K562 (cell line): ENCODE measurements around the gene C1QTNF6.

Experiments used
- BHLHE40 ChIP-seq: IDR thresholded peaks from 2 replicates; pipeline ENCODE4 v1.6.1; 2011; ENCODE audit warnings: low read length, improper control_type of control experiment
- HDAC8 ChIP-seq: fragments of 450-650 bp; IDR thresholded peaks from 2 replicates; pipeline ENCODE4 v1.6.1; 2016; ENCODE audit warnings: mild to moderate bottlenecking, missing genetic modification characterization, moderate library complexity, missing compliant biosample characterization
- SP2 ChIP-seq: IDR thresholded peaks from 2 replicates; pipeline ENCODE4 v1.6.1; 2011; ENCODE audit warnings: mild to moderate bottlenecking, low read depth, low read length, moderate library complexity; ENCODE audit not compliant: poor library complexity, severe bottlenecking; ENCODE audit errors: extremely low read depth
- STAT5B ChIP-seq: fragments of 250-450 bp; sonication (Bioruptor Pico); IDR thresholded peaks from 2 replicates; pipeline ENCODE4 v1.8.0; 2021; ENCODE audit warnings: mild to moderate bottlenecking, inconsistent platforms
- ZNF23 ChIP-seq: fragments of 250-450 bp; sonication (Bioruptor Pico); IDR thresholded peaks from 2 replicates; pipeline ENCODE4 v1.4.0; 2020; ENCODE audit warnings: mild to moderate bottlenecking
- TF ChIP-seq, protein P1 (sequence below), 3 experiments: IDR thresholded peaks in 2 of 3; conservative IDR thresholded peaks in 1 of 3; 2 replicates each; pipeline ENCODE4 v1.5.1; 2011 to 2012; ENCODE audit warnings: low read length in 3 of 3, mild to moderate bottlenecking in 3 of 3, control low read depth in 2 of 3, improper control_type of control experiment in 1 of 3, inconsistent platforms in 1 of 3, low read depth in 1 of 3, mixed read lengths in 1 of 3, moderate library complexity in 1 of 3; ENCODE audit not compliant: insufficient read depth in 2 of 3
- TF ChIP-seq, protein P2 (sequence below): sonication (generic); formaldehyde crosslinking; IDR thresholded peaks from 2 replicates; pipeline ENCODE4 v1.8.0; 2023; ENCODE audit warnings: mild to moderate bottlenecking, missing genetic modification reagents

DNA sequence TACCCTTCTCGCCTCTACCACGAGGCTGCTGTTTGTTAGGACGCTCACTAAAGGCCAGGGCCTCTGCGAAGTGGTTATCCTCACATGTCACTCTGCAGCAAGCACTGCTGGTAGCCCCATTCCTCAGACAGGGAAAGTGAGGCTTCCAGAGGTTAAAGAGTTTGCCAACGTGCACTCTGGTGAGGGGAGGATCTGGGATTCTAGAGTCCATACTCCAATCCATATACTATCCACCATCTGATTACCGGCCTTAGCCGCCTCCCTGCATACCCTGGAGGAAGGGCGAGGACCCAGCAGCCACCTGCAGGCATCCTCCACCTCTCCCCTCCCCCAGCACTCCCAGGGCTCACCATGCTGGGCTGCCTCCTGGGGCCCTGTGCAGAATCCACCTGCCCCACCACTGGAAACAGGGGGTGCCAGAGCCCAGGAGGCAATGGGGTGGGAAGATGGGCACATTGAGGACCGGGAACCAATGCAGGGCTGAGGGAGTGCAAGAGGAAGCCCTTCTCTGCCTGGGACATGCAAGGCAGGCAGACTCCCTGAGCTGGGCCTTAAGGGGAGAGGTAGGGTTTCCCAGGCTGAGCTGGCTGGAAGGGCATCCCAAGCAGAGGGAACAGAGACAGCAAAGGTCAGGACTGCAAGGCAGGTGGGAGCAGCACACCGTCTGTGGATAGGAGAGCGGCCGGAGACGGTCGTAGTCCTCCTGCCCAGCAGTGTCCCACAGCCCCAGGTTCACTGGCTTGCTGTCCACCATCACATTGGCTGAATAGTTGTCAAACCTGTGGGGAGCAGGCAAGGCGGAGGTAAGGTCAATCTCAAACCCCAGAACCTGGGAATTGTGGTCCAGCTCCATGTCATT lies 44.3 kb upstream of the C1QTNF6 start:
- TF ChIP-seq STAT5B (CRISPR knock-in tag) (no peak), BHLHE40 (no peak), SP2 (no peak), ZNF23 (CRISPR knock-in tag) (no peak), HDAC8 (tag) (no peak)
- TF ChIP-seq, protein P1, sequence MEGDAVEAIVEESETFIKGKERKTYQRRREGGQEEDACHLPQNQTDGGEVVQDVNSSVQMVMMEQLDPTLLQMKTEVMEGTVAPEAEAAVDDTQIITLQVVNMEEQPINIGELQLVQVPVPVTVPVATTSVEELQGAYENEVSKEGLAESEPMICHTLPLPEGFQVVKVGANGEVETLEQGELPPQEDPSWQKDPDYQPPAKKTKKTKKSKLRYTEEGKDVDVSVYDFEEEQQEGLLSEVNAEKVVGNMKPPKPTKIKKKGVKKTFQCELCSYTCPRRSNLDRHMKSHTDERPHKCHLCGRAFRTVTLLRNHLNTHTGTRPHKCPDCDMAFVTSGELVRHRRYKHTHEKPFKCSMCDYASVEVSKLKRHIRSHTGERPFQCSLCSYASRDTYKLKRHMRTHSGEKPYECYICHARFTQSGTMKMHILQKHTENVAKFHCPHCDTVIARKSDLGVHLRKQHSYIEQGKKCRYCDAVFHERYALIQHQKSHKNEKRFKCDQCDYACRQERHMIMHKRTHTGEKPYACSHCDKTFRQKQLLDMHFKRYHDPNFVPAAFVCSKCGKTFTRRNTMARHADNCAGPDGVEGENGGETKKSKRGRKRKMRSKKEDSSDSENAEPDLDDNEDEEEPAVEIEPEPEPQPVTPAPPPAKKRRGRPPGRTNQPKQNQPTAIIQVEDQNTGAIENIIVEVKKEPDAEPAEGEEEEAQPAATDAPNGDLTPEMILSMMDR (IDR thresholded peaks at IDR 0.05 in 2 of 3, conservative IDR thresholded peaks at IDR 0.05 in 1 of 3; ENCODE audit: insufficient read depth in 2 of 3, low read depth in 1 of 3, low read length in 3 of 3): no peak
- TF ChIP-seq, protein P2, sequence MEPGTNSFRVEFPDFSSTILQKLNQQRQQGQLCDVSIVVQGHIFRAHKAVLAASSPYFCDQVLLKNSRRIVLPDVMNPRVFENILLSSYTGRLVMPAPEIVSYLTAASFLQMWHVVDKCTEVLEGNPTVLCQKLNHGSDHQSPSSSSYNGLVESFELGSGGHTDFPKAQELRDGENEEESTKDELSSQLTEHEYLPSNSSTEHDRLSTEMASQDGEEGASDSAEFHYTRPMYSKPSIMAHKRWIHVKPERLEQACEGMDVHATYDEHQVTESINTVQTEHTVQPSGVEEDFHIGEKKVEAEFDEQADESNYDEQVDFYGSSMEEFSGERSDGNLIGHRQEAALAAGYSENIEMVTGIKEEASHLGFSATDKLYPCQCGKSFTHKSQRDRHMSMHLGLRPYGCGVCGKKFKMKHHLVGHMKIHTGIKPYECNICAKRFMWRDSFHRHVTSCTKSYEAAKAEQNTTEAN (CRISPR knock-in tag): no peak
